Smooth muscle cell (in vitro differentiated cells): ENCODE results near the gene STRBP. TPM values are rescaled to one million over a fixed set of nuclear protein-coding genes. Genes with fewer than 3 reads are reported as not detected.

Experiments used
- DNase-seq: peaks from one replicate; lab custom pipeline; 2025; ENCODE audit not compliant: unreplicated experiment; lab: John Stamatoyannopoulos, UW
- H2AFZ ChIP-seq: fragments of 200-600 bp; sonication (generic); 2 replicates; pipeline ENCODE4 v1.6.0; 2016; ENCODE audit warnings: antibody characterized with exemption, low read depth, mild to moderate bottlenecking
- H3F3A ChIP-seq: fragments of 200-600 bp; sonication (generic); 2 replicates; pipeline ENCODE4 v1.6.0; 2017; ENCODE audit warnings: antibody characterized with exemption, low read depth
- H3K27ac ChIP-seq: fragments of 200-600 bp; sonication (generic); 2 replicates; pipeline ENCODE4 v1.5.1; 2016; ENCODE audit warnings: low read depth, mild to moderate bottlenecking
- H3K27me3 ChIP-seq: fragments of 200-600 bp; sonication (generic); 2 replicates; pipeline ENCODE4 v1.6.1; 2016; ENCODE audit warnings: low read depth, mild to moderate bottlenecking
- H3K36me3 ChIP-seq: fragments of 200-600 bp; sonication (generic); 2 replicates; pipeline ENCODE4 v1.5.1; 2016; ENCODE audit warnings: low read depth
- H3K4me1 ChIP-seq: fragments of 200-600 bp; sonication (generic); 2 replicates; pipeline ENCODE4 v1.5.1; 2016; ENCODE audit warnings: low read depth
- H3K4me2 ChIP-seq: fragments of 200-600 bp; sonication (generic); 2 replicates; pipeline ENCODE4 v1.6.0; 2016; ENCODE audit warnings: mild to moderate bottlenecking
- H3K4me3 ChIP-seq: fragments of 200-600 bp; sonication (generic); 2 replicates; pipeline ENCODE4 v1.5.1; 2016; ENCODE audit warnings: mild to moderate bottlenecking
- H3K79me2 ChIP-seq: fragments of 200-600 bp; sonication (generic); 2 replicates; pipeline ENCODE4 v1.6.0; 2016; ENCODE audit warnings: low read depth, mild to moderate bottlenecking
- H3K9ac ChIP-seq: fragments of 200-600 bp; sonication (generic); 2 replicates; pipeline ENCODE4 v1.6.0; 2016; ENCODE audit warnings: low read depth
- H3K9me3 ChIP-seq: fragments of 200-600 bp; sonication (generic); replicated peaks from 2 replicates; pipeline ENCODE4 v1.5.1; 2016; ENCODE audit warnings: low read depth
- H4K20me1 ChIP-seq: fragments of 200-600 bp; sonication (generic); 2 replicates; pipeline ENCODE4 v1.6.0; 2016; ENCODE audit warnings: low read depth
- WGBS: methylation state at CpG from one replicate; pipeline ENCODE4 v1.1.7; 2016; ENCODE audit warnings: low lambda C conversion rate; 5-methylcytosine and 5-hydroxymethylcytosine counted together
- polyA plus RNA-seq: library from polyadenylated mRNA; unstranded; fragments of >200 nt; fragmentation: Nextera tagmentation; extraction: Ambion mirVana; gene quantifications from 2 replicates; pipeline ENCODE4 v1.2.1, GENCODE V29; 2016
- total RNA-seq: library from RNA; depleted of rRNA; stranded (reverse); fragments of >200 nt; gene quantifications from 2 replicates; pipeline ENCODE4 v1.2.3, GENCODE V29; 2014
- TF ChIP-seq, protein P1 (sequence below): fragments of 200-600 bp; sonication (generic); IDR thresholded peaks from 2 replicates; pipeline ENCODE4 v1.5.1; 2017; ENCODE audit warnings: borderline replicate concordance, mild to moderate bottlenecking, antibody characterized with exemption; ENCODE audit not compliant: insufficient read depth, poor library complexity, severe bottlenecking

STRBP gene
- total and polyA plus RNA-seq, 2 experiments from 2014 or later: 6.6 to 11.9 TPM

DNA sequence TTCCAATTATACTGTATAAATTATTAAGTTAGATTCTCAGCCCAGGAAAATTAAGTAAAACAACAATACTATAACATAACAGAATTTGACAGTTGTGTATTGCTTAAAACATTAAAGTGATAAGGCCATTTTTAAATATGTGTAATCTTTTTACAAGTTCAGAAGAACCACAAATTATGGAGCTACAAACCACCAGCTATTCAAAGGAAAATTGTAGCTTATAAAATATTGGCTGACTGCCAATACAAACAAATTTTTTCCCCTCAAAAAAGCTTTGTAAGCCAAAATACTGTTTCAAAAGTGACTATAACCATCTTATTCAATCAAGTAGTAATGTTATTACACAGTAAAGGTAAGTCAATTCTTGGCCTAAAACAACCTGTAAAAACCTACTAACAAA is 21.9 kb downstream of the STRBP start:
- TF ChIP-seq, protein P1, sequence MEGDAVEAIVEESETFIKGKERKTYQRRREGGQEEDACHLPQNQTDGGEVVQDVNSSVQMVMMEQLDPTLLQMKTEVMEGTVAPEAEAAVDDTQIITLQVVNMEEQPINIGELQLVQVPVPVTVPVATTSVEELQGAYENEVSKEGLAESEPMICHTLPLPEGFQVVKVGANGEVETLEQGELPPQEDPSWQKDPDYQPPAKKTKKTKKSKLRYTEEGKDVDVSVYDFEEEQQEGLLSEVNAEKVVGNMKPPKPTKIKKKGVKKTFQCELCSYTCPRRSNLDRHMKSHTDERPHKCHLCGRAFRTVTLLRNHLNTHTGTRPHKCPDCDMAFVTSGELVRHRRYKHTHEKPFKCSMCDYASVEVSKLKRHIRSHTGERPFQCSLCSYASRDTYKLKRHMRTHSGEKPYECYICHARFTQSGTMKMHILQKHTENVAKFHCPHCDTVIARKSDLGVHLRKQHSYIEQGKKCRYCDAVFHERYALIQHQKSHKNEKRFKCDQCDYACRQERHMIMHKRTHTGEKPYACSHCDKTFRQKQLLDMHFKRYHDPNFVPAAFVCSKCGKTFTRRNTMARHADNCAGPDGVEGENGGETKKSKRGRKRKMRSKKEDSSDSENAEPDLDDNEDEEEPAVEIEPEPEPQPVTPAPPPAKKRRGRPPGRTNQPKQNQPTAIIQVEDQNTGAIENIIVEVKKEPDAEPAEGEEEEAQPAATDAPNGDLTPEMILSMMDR: no peak
- Histone ChIP-seq H3K4me2 (no peak overlapping the region), H3K27ac (no peak overlapping the region), H3K79me2 (peaks cover 3% of the 10 kb centered on the region), H3K9ac (no peak overlapping the region), H2AFZ (no peak overlapping the region), H4K20me1 (peaks cover 4% of the 10 kb centered on the region), H3K36me3 (no peaks in the 10 kb centered on the region), H3K27me3 (no peaks in the 10 kb centered on the region), H3K4me3 (no peak overlapping the region), H3K4me1 (no peaks in the 10 kb centered on the region), H3K9me3 (no peaks in the 10 kb centered on the region), H3F3A (no peaks in the 10 kb centered on the region)
- no peak for DNase-seq

DNA sequence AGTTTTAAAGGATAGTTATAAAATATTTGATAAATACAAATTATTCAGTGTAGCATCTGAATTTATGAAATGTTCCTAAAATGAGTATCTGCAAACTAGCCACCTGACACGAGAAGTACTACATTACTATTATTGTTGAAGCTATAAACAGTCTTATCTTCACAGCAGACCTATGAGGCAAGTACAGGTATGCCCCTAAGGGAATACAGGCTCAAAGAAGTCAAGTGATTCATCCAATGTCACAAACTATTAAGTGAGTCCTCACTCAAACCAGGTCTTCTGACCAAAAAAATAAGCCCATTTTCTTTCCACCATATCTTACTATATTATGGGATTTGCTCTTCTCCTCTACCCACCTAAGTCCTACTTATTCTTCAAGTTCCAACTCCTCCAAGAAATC is 28.7 kb downstream of the STRBP start:
- Histone ChIP-seq H4K20me1 (peaks cover 12% of the 10 kb centered on the region), H3K79me2 (peaks cover 3% of the 10 kb centered on the region)
- WGBS: 63% methylated on average over 1 of the region's 1 CpG

DNA sequence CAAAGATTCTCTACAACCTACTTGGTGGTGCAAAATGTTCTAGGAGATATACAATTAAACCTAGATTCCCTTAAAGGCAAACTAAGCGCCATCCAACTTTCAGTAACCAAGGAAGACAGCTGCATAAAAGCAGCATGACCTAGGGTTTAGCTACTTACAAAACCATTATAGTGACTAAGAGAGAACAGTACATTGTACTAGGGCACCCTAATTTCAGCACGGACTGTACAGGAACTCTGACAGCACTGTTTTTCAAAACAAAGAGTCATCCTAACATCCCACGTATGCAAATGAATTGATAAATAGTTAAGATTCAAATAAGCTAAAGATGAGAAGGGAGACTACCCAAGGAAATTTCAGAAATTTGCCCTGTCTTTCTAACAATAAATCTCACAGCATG is 30.0 kb downstream of the STRBP start:
- H3K9me3 ChIP-seq: no peaks in the 10 kb centered on the region
- no peak overlapping the region for H2AFZ ChIP-seq
- no peaks in the 10 kb centered on the region for H3K4me1 ChIP-seq
- no peaks in the 10 kb centered on the region for H3K36me3 ChIP-seq
- no peak for DNase-seq
- peaks cover 9% of the 10 kb centered on the region for H4K20me1 ChIP-seq
- 85% methylated on average over 3 of the region's 3 CpGs for WGBS
- no peaks in the 10 kb centered on the region for H3F3A ChIP-seq
- no peak overlapping the region for H3K4me2 ChIP-seq
- H3K9ac ChIP-seq: no peak overlapping the region
- H3K79me2 ChIP-seq: peaks cover under 1% of the 10 kb centered on the region
- TF ChIP-seq, protein P1: no peak
- H3K27me3 ChIP-seq: no peaks in the 10 kb centered on the region
- H3K27ac ChIP-seq: no peak overlapping the region
- no peak overlapping the region for H3K4me3 ChIP-seq

More for the DNA sequence above, 28.7 kb downstream of the STRBP start:
- H2AFZ ChIP-seq: no peak overlapping the region
- DNase-seq: no peak
- no peaks in the 10 kb centered on the region for H3K4me1 ChIP-seq
- no peaks in the 10 kb centered on the region for H3K36me3 ChIP-seq
- H3K4me3 ChIP-seq: no peak overlapping the region
- no peak overlapping the region for H3K4me2 ChIP-seq
- H3K9me3 ChIP-seq: no peaks in the 10 kb centered on the region
- no peaks in the 10 kb centered on the region for H3F3A ChIP-seq
- no peaks in the 10 kb centered on the region for H3K27me3 ChIP-seq
- H3K27ac ChIP-seq: no peak overlapping the region
- TF ChIP-seq, protein P1: no peak
- no peak overlapping the region for H3K9ac ChIP-seq

DNA sequence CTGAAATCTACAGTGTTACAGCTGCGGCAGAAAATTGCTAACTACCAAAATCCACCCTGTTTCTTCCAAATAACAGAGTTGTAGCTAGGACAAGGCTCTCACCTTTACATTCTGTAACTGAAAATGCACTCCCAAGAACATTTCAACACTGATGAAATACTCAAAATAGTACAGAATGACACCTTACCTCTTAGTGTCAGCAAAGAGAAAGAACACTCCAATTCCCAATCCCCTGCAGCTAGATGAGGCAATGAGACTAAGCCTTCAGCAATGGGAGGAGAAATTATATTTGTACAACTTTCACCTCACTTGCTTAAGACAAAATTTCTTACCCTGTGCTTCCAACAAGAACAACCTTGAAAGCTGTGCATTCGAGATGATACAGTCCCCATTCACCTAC is 31.2 kb downstream of the STRBP start:
- Histone ChIP-seq H3K27ac (no peak overlapping the region), H3K4me1 (no peaks in the 10 kb centered on the region), H3K4me3 (no peak overlapping the region), H3K27me3 (no peaks in the 10 kb centered on the region), H3K9me3 (no peaks in the 10 kb centered on the region), H3K9ac (no peak overlapping the region), H3K36me3 (no peaks in the 10 kb centered on the region), H3F3A (no peaks in the 10 kb centered on the region), H2AFZ (no peak overlapping the region), H4K20me1 (peaks cover 9% of the 10 kb centered on the region), H3K4me2 (no peak overlapping the region), H3K79me2 (no peaks in the 10 kb centered on the region)
- no peak for DNase-seq
- TF ChIP-seq, protein P1: no peak
- WGBS: 98% methylated on average over 2 of the region's 2 CpGs
